PC-9 (cell line): Measurements from ENCODE around the gene INSYN2B. TPM values are rescaled to one million over a fixed set of nuclear protein-coding genes. Genes with fewer than 3 reads are reported as not detected.

Experiments used
- BruUV-seq: library from RNA; stranded (reverse); fragments of 400-500 nt; replicated peaks from 2 replicates; lab custom pipeline; 2021; lab: Mats Ljungman, UMichigan
- CTCF ChIA-PET: fragments of 300-600 bp; sonication (Branson Sonifier 250); formaldehyde crosslinking; loops from one replicate; lab custom pipeline; 2022; ENCODE audit warnings: antibody characterized with exemption; lab: Charles Lee
- POLR2A ChIA-PET: fragments of 300-600 bp; sonication (Branson Sonifier 250); formaldehyde crosslinking; loops from one replicate; lab custom pipeline; 2022; ENCODE audit warnings: antibody characterized with exemption; ENCODE audit not compliant: unreplicated experiment; lab: Charles Lee
- DNase-seq, 2 experiments: peaks; one replicate each; pipeline versions ENCODE4 v3.0.0 to v3.0.0-alpha.2; 2015 to 2022; ENCODE audit warnings: mixed read lengths in 1 of 2
- H2AFZ ChIP-seq: fragments of 200-600 bp; sonication (generic); 2 replicates; pipeline ENCODE4 v1.8.1; 2017; ENCODE audit warnings: antibody characterized with exemption
- H3F3A ChIP-seq: fragments of 200-600 bp; sonication (generic); 2 replicates; pipeline ENCODE4 v1.8.1; 2017; ENCODE audit warnings: antibody characterized with exemption, mild to moderate bottlenecking, low read depth; ENCODE audit not compliant: insufficient read depth
- H3K27ac ChIP-seq: fragments of 200-600 bp; sonication (generic); 2 replicates; pipeline ENCODE4 v1.6.1; 2016; ENCODE audit warnings: mixed run types
- H3K27me3 ChIP-seq: fragments of 200-600 bp; sonication (generic); 2 replicates; pipeline ENCODE4 v1.6.1; 2016; ENCODE audit warnings: low read depth, mixed run types; ENCODE audit not compliant: insufficient read depth
- H3K36me3 ChIP-seq: fragments of 200-600 bp; sonication (generic); 2 replicates; pipeline ENCODE4 v1.6.1; 2016; ENCODE audit warnings: low read depth, mixed run types
- H3K4me1 ChIP-seq: fragments of 200-600 bp; sonication (generic); replicated peaks from 2 replicates; pipeline ENCODE4 v1.6.1; 2016; ENCODE audit warnings: mixed run types; ENCODE audit not compliant: insufficient read depth
- H3K4me2 ChIP-seq: fragments of 200-600 bp; sonication (generic); 2 replicates; pipeline ENCODE4 v1.6.1; 2017; ENCODE audit warnings: mixed run types
- H3K4me3 ChIP-seq: fragments of 200-600 bp; sonication (generic); 2 replicates; pipeline ENCODE4 v1.6.1; 2016; ENCODE audit warnings: mixed run types
- H3K79me2 ChIP-seq: fragments of 200-600 bp; sonication (generic); 2 replicates; pipeline ENCODE4 v1.6.1; 2017; ENCODE audit warnings: low read depth, mixed run types
- H3K9me2 ChIP-seq: fragments of 200-600 bp; sonication (generic); 2 replicates; pipeline ENCODE4 v1.8.1; 2017; ENCODE audit warnings: mild to moderate bottlenecking; ENCODE audit not compliant: insufficient read depth
- H3K9me3 ChIP-seq: fragments of 200-600 bp; sonication (generic); 2 replicates; pipeline ENCODE4 v1.8.1; 2016; ENCODE audit warnings: low read depth; ENCODE audit not compliant: insufficient read depth
- H4K20me1 ChIP-seq: fragments of 200-600 bp; sonication (generic); 2 replicates; pipeline ENCODE4 v1.8.1; 2017; ENCODE audit not compliant: insufficient read depth
- CTCF ChIP-seq: fragments of 200-600 bp; sonication (generic); conservative IDR thresholded peaks from 2 replicates; pipeline ENCODE4 v1.6.1; 2017; ENCODE audit warnings: mixed run types, antibody characterized with exemption, mild to moderate bottlenecking, moderate library complexity
- EZH2 ChIP-seq: fragments of 200-600 bp; sonication (generic); IDR thresholded peaks from 2 replicates; pipeline ENCODE4 v1.8.0; 2017; ENCODE audit warnings: antibody characterized with exemption, low read depth
- intact Hi-C: fragments of 100-400 bp; cut with micrococcal nuclease; formaldehyde crosslinking; loops from one replicate; pipeline ENCODE4 v1.10.0; 2022; ENCODE audit not compliant: unreplicated experiment
- total RNA-seq: library from RNA; stranded (reverse); gene quantifications from 2 replicates; pipeline ENCODE4 v1.2.3, GENCODE V29; 2021

Gene INSYN2B
- total RNA-seq, 1 experiment from 2014 or later = not detected

GRCh38 chr5:169875091-169875728, 105.1 kb downstream of the INSYN2B start:
- H4K20me1 ChIP-seq = no peaks in the 10 kb centered on the region
- ChIA-PET POLR2A (no interaction called here), CTCF (no interaction called here)
- no peaks in the 10 kb centered on the region for H3K79me2 ChIP-seq
- H3K4me1 ChIP-seq = no peaks in the 10 kb centered on the region
- no peaks in the 10 kb centered on the region for H3K9me3 ChIP-seq
- intact Hi-C loops = no loop called here
- H3K27ac ChIP-seq = no peak overlapping the region
- H3K27me3 ChIP-seq = no peaks in the 10 kb centered on the region
- DNase-seq = no peak
- no peak overlapping the region for H3K4me3 ChIP-seq
- TF ChIP-seq EZH2 (no peak), CTCF (no peak)
- BruUV-seq = no TSS peak
- no peaks in the 10 kb centered on the region for H3F3A ChIP-seq
- H3K36me3 ChIP-seq = no peaks in the 10 kb centered on the region
- H3K4me2 ChIP-seq = no peak overlapping the region
- H3K9me2 ChIP-seq = no peaks in the 10 kb centered on the region
- no peak overlapping the region for H2AFZ ChIP-seq

- Histone ChIP-seq H3K4me1 (no peaks in the 10 kb centered on the region), H2AFZ (no peak overlapping the region), H3K4me3 (no peak overlapping the region), H3K9me2 (no peaks in the 10 kb centered on the region), H3K27me3 (no peaks in the 10 kb centered on the region), H3K27ac (no peak overlapping the region), H3F3A (no peaks in the 10 kb centered on the region), H3K79me2 (no peaks in the 10 kb centered on the region), H4K20me1 (no peaks in the 10 kb centered on the region), H3K36me3 (no peaks in the 10 kb centered on the region), H3K4me2 (no peak overlapping the region), H3K9me3 (no peaks in the 10 kb centered on the region)
- intact Hi-C loops = no loop called here
- no peak for DNase-seq
- ChIA-PET CTCF (no interaction called here), POLR2A (no interaction called here)
- TF ChIP-seq EZH2 (no peak), CTCF (no peak)
- BruUV-seq = no TSS peak
Measured at GRCh38 chr5:169874621-169875020, 105.7 kb downstream of the INSYN2B start.

- Histone ChIP-seq H3K79me2 (no peaks in the 10 kb centered on the region), H3K9me3 (no peaks in the 10 kb centered on the region), H3K27ac (no peak overlapping the region), H3K9me2 (no peaks in the 10 kb centered on the region), H3K4me3 (no peak overlapping the region), H2AFZ (no peak overlapping the region), H3K27me3 (no peaks in the 10 kb centered on the region), H3K36me3 (no peaks in the 10 kb centered on the region), H3F3A (no peaks in the 10 kb centered on the region), H4K20me1 (no peaks in the 10 kb centered on the region), H3K4me2 (no peak overlapping the region), H3K4me1 (no peaks in the 10 kb centered on the region)
- ChIA-PET POLR2A (no interaction called here), CTCF (no interaction called here)
- intact Hi-C loops = no loop called here
- TF ChIP-seq EZH2 = no peak
- no peak for TF ChIP-seq CTCF
- DNase-seq = no peak
- BruUV-seq = no TSS peak
Measured at GRCh38 chr5:169873642-169874041, 106.7 kb downstream of the INSYN2B start.
